ENCODE data around the gene GRIN3A. TPM values are rescaled to one million over a fixed set of nuclear protein-coding genes. Genes with fewer than 3 reads are reported as not detected.
"Not testable (repeated sequence)": the region's sequence is repeated elsewhere in the genome, so short reads cannot be mapped to it uniquely, and the experiment has no call there.

The GRIN3A gene
- total RNA-seq, 1 donor from 2014 or later: not detected

DNA sequence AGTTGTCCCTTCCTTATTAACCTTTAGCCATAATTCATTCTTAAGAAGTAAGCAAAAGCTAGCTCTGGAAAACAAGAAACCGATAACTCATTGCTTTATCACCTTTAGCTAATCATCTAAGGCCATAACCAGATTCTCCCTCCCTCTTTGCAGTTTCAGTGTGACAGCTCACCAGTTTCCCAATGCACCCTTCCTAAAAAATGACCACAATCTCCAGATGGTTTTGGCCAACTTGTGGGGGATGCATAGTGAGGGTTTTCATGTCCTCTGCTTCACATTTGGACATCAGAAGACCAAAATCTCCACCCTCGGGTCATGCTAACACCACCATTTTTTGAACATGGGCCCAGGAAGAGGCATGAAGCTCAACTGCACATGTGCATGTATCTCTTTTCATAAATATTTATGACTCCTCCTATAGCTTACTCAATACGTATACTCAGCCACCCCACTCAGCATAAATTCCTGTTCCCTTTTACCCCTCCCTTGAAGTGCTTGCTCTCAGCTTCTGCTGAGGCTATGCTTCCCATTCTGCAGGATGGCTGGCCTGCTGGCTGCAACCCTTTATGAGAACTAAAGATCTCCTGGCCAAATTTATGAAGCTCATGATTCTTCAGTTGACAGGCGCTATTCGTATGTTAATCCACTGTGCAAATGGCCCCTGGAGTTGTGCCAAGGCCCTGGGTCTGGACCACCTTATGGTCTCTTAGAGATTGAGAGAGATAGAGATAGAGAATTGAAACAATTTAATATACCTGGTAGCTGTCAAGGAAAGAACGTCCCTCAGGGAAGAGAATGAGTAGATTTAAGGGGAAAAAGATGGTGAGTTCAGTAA, 158.5 kb downstream of the GRIN3A start:
- no peak for DNase-seq (ENCODE audit: low read depth)

DNA sequence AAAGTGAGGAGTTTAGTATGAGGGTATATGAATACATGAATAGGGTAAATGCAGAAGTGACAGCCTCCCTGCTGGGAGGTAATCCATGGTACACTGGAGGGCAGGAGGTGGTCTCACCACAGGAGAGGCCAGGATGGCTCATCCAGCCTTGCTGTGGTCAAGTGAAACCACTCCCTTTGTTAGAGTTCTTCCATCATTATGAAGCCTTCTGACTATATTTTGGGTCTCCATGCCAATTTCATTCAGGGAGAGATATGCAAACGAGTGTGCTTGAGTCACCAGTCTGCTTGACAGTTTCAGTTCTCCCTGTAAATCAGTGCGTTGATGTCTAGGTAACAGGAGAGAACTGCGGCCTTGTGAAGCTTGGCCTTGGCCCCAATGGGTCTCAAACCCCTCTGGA, 160.1 kb downstream of the GRIN3A start:
- DNase-seq (ENCODE audit: low read depth): no peak

DNA sequence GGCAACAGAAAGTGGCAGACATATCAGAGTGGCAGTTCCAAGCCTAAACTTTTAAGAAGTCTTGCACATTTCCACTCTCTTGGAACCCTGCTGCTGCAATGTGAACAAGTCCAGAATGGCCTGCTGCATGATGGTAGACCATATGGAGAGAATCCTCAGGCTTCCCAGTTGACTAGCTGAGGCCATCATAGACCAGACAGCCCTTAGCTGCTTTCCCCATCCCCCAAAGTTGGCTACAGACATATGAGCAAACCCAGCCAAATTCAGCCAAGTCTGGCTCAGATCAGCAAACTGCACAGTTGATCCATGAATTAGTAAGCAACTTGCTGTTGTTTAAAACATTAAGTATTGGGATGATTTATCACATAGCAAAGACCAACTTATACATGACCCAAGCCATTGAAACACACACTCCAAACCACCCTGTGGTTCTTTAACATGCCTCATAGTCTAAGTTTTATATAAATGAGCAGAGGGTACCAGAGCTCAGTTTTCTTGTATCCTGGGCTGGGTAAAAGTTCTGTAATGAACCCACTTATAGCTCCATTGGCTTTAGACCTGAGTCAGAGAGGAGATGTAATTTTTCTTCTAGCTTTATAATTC, 163.6 kb downstream of the GRIN3A start:
- no peak for DNase-seq (ENCODE audit: low read depth)

DNA sequence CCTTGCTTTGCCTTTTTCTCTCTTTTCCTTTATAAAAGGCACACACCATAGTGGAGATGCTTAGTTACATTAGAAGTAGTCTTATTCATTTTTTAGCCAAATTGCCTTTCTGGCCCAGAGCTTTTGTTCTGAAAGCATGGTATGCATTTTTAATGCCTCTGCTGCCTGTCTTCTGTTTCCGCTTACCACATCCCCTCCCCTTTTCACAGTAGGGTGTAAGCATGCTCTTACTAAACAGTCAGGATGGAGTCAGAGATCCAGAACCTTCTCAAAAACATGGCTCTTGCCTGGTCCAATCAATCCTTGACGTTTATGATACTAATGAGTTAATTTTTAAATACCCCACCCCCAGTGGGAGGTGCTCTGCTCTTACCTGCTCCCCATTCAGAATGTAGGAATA, 166.1 kb downstream of the GRIN3A start:
- DNase-seq (ENCODE audit: low read depth): no peak

DNA sequence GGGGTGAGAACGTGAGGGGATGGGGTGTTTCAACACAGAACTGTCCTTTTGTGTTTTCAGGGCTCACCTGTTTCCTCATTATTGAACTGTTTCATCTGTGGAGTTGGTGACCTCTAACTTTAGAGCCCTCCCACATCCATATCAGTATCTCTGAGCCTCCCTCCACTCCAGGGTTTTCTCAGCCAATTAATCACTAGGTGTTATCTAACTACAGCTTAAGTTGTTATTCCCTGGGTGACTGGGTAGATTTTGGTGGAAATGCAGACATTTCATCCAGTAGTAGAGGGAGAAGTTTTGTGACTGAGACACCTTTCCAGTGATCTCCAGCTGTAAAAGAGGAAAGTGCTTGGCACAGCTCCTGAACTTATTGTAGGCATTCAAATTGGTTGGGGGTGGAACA, 167.3 kb downstream of the GRIN3A start:
- DNase-seq (ENCODE audit: low read depth): no peak

DNA sequence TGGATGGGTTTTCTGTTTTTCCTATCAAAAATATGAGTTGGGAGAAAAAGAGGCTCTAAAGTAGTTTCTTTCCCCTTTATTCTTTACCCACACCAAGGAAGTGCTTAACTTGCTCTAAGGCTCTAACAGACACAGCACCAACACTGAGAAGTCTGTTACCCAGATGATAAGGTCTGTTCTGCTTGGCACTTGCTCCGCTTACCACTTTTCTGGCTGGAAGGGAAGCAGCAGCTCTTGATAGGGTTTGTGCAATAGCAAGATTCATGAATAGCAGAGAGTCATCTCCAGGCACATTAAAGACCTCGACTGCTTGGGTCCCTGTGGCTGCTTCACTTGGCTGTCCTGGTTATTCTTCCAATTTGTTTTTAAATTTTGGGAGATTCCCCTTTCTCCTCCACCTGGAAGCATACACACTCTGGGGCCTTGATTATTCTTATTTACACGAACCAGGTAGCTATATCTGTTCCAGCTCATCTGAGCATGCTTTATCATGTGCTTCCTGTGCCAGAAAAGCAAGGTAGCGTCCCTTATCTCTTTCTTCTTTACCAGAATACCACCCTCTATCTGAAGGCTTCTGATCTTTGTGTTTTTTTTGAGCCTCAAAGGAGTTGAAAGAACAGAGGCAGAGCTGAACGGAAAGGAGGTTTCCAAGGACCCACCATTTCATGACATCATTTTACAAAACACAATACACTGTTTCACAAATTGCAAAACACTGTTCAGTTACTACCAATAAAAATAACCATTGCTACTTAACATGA, 168.5 kb downstream of the GRIN3A start:
- no peak for DNase-seq (ENCODE audit: low read depth)

DNA sequence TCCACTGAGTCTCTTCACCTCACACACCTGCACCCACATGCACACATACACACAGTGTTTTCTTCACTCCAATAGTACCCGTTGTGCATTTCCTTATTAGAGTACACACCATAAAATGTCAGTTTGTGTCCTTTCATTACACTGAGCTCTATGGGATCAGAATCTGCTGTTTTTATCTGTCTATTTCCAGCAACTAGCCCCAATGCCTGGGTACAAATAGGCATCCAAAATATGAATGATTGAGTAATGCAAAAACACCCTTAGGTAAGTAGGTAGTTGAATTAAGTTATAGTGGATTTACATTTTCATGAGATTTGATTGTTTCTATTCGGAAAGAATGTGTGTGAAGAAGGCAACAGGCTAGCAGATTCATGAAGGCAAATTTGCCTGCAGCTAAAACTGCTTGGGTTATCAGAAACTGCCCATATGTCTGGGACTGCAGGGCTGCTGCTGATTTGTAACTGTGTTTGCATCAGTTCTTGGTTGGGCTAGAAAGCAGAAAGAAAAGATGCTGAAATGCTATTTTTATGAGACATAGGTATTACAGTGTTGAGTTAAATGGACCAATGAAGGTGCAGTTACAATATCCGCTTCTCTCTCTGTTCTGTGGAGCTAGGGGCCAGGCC, 170.6 kb downstream of the GRIN3A start:
- DNase-seq (ENCODE audit: low read depth): no peak

GRCh38 chr9:101566904-101567724, 171.3 kb downstream of the GRIN3A start:
- DNase-seq (ENCODE audit: low read depth): peak; percentile 33

- DNase-seq (ENCODE audit: low read depth): no peak
These were observed 174.2 kb downstream of the GRIN3A start for GRCh38 chr9:101564252-101564651.

GRCh38 chr9:101562966-101563365, 175.5 kb downstream of the GRIN3A start:
- no peak for DNase-seq (ENCODE audit: low read depth)

- DNase-seq (ENCODE audit: low read depth): no peak
These were observed 176.7 kb downstream of the GRIN3A start for GRCh38 chr9:101561740-101562139.

- not testable (repeated sequence) for DNase-seq (ENCODE audit: low read depth)
These were observed 188.9 kb downstream of the GRIN3A start for GRCh38 chr9:101549472-101550098.

DNA sequence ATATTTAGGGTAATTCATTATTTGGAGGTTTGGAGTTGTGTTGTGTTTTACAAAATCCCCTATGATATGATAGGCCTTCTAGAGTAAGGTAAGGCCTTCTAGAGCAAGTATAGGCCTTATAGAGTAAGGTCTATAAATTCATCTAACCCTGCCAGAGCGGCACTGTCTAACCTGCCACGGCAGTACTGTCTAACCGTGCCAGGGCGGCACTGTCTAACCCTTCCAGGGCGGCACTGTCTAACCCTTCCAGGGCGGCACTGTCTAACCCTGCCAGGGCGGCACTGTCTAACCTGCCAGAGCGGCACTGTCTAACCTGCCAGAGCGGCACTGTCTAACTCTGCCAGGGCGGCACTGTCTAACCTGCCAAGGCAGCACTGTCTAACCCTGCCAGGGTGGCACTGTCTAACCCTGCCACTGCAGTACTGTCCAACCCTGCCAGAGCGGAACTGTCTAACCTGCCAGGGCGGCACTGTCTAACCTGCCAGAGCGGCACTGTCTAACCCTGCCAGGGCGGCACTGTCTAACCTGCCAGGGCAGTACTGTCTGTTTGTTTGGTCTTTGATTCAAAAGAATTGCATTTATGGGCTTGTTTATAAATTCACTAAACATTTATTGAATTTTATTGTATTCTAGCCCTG, 195.2 kb downstream of the GRIN3A start:
- no peak for DNase-seq (ENCODE audit: low read depth)

DNA sequence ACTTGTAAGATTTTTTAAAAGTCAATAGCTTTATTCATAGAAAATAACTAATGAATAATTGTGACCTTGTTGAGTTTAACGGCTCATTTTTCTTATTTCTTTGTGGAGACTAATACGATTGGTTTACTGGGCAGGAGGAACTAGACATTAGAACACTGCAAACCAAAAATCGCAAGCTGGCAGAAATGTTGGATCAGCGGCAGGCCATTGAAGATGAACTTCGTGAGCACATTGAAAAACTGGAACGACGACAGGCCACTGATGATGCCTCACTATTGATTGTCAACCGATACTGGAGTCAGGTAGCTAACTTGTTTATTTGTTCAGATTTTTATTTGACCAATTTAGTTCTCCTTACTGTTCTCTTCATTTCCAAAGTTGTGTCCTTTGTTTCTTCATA, 198.4 kb downstream of the GRIN3A start:
- no peak for DNase-seq (ENCODE audit: low read depth)

- DNase-seq (ENCODE audit: low read depth): peak; percentile 22
These were observed 201.5 kb downstream of the GRIN3A start for GRCh38 chr9:101536938-101537337.

- DNase-seq (ENCODE audit: low read depth): no peak
These were observed 202.1 kb downstream of the GRIN3A start for GRCh38 chr9:101536351-101536750.

DNA sequence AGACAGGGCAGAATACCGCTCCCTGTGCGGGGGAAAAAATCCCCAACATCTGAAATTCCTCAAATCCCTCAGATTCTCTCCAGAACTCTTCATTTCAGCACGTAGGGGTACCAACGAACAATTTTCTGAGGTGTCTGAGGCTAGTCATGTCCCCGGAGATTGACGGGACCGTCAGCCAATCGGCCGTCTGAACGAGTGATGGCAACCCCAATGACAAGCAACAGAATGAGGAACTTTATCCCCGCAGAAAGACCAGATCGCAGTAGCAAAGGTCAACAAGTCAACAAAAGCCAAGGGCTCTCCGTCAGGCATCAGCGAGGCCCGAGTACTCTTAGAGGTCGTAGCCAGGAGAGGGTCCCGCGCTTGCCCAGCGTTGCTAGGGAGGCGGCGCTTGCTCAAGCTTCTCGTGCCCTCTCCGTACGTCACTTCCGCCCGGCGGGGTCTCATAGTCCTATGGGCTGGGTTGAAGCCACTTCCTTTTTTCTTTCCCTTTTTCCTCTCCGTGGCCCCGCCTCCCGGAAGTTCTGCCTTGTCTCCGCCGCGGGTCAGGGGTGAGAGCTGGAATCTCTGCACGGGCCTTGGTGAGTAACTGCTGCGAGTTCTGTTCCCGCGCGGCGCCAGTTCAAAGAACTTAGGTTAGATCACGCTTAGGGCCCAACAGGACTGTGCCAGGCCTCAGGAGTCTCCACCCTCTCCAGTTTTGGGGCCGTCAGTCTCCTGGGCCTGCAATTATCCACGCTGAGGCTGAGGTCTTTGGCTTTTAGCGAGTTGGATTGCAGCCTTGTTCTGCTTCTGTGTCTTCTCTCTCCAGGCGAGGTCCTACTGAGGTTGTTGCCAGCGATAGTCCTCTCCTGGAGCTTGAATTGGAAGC, 204.9 kb downstream of the GRIN3A start, which contains the start of gene RNF20:
TSS of gene RNF20 (plus strand) at position 520 of the 871 bp plus-strand sequence. CDS start 1,571 bp downstream, outside the sequence.
- DNase-seq (ENCODE audit: low read depth): peak; percentile 96

GRCh38 chr9:101530076-101530711, 208.3 kb downstream of the GRIN3A start:
- peak; percentile 68 for DNase-seq (ENCODE audit: low read depth)

DNA sequence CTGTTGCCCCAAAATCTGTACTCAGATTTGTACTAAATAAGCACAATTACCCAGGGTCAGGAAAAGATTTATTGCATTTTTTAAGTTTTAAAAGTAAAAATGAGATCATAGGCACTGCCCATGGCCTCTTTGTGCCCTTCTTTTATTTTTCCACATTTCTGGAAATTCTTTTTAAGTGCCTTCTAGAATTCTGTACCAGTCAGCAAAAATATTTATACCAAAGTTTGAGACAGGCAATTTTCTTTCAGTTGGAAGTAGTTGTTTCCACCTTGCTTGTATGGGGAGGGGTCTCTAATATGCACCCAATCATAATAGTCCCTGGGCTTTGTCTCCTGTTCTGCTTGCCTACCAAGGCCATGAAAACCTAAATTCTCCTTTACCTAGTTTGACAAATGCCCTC, 210.4 kb downstream of the GRIN3A start:
- DNase-seq (ENCODE audit: low read depth): no peak
